Thoracic aorta (tissue), 2 donors: ENCODE results near the gene FERMT3. TPM values are rescaled to one million over a fixed set of nuclear protein-coding genes. Genes with fewer than 3 reads are reported as not detected.

Source experiments
- ATAC-seq: fragments of 150-250 bp; one replicate; pipeline ENCODE4 v1.8.0; 2017; ENCODE audit warnings: low read depth; ENCODE audit not compliant: insufficient number of reproducible peaks, low FRiP score
- DNase-seq: peaks from one replicate; pipeline ENCODE4 v3.0.0-alpha.2; 2020; ENCODE audit warnings: low spot score
- H3K27ac ChIP-seq, 2 donors: fragments of 200-600 bp; sonication (generic); 1 replicate in 1 of 2; 2 replicates in 1 of 2; pipeline ENCODE4 v1.5.1; 2016; ENCODE audit warnings: mild to moderate bottlenecking in 2 of 2, moderate library complexity in 2 of 2
- H3K27me3 ChIP-seq: fragments of 200-600 bp; sonication (generic); replicated peaks from 2 replicates; pipeline ENCODE4 v1.6.0; 2016; ENCODE audit warnings: mild to moderate bottlenecking; ENCODE audit not compliant: insufficient read depth
- H3K36me3 ChIP-seq: fragments of 200-600 bp; sonication (generic); one replicate; pipeline ENCODE4 v1.5.1; 2016
- H3K4me1 ChIP-seq, 2 donors: fragments of 200-600 bp; sonication (generic); 1 replicate in 1 of 2; 2 replicates in 1 of 2; pipeline versions ENCODE4 v1.5.1 to v1.6.0; 2016; ENCODE audit warnings: low read depth in 2 of 2, mild to moderate bottlenecking in 1 of 2; ENCODE audit not compliant: control insufficient read depth in 1 of 2
- H3K4me3 ChIP-seq: fragments of 200-600 bp; sonication (generic); 2 replicates; pipeline ENCODE4 v1.5.1; 2016; ENCODE audit warnings: mild to moderate bottlenecking
- H3K9me3 ChIP-seq: fragments of 200-600 bp; sonication (generic); 2 replicates; pipeline ENCODE4 v1.5.1; 2016
- CTCF ChIP-seq: fragments of 200-600 bp; sonication (generic); IDR thresholded peaks from one replicate; pipeline ENCODE4 v1.5.1; 2019; ENCODE audit warnings: antibody characterized with exemption
- total RNA-seq, 2 donors: library from RNA; depleted of rRNA; stranded (reverse); fragments of >200 nt; gene quantifications; one replicate each; pipeline versions ENCODE4 v1.1.0 to v1.2.3, GENCODE V29; 2016

FERMT3 gene
- total RNA-seq, 2 donors from 2014 or later: 47.2 to 66.6 TPM

GRCh38 chr11:64216879-64217278 is 10.4 kb downstream of the FERMT3 start:
- H3K27ac ChIP-seq: no peak overlapping the region
- peaks cover 3% of the 10 kb centered on the region for H3K36me3 ChIP-seq
- H3K4me1 ChIP-seq: no peaks in the 10 kb centered on the region
- DNase-seq (no peak), ATAC-seq (no peak)
- H3K4me3 ChIP-seq: no peak overlapping the region
- H3K9me3 ChIP-seq: no peaks in the 10 kb centered on the region
- H3K27me3 ChIP-seq: no peaks in the 10 kb centered on the region
- no peak for TF ChIP-seq CTCF

- Histone ChIP-seq H3K27ac (no peak overlapping the region), H3K4me3 (no peak overlapping the region), H3K27me3 (no peaks in the 10 kb centered on the region), H3K36me3 (peaks cover 3% of the 10 kb centered on the region), H3K4me1 (no peaks in the 10 kb centered on the region), H3K9me3 (no peaks in the 10 kb centered on the region)
- ATAC-seq (no peak), DNase-seq (no peak)
- no peak for TF ChIP-seq CTCF
Measured at GRCh38 chr11:64218628-64219353, 12.3 kb downstream of the FERMT3 start.

GRCh38 chr11:64219354-64219684 is 12.8 kb downstream of the FERMT3 start:
- H3K36me3 ChIP-seq: peaks cover 3% of the 10 kb centered on the region
- DNase-seq (no peak), ATAC-seq (no peak)
- no peak overlapping the region for H3K4me3 ChIP-seq
- H3K4me1 ChIP-seq: no peaks in the 10 kb centered on the region
- no peak overlapping the region for H3K27ac ChIP-seq
- H3K27me3 ChIP-seq: no peaks in the 10 kb centered on the region
- no peaks in the 10 kb centered on the region for H3K9me3 ChIP-seq
- TF ChIP-seq CTCF: no peak

- Histone ChIP-seq H3K27me3 (no peaks in the 10 kb centered on the region), H3K4me1 (peaks cover 0 to 2% of the 10 kb centered on the region in 2 donors), H3K27ac (no peak overlapping the region), H3K9me3 (no peaks in the 10 kb centered on the region), H3K36me3 (peaks cover 3% of the 10 kb centered on the region), H3K4me3 (no peak overlapping the region)
- ATAC-seq: no peak
- no peak for DNase-seq
- no peak for TF ChIP-seq CTCF
Measured at GRCh38 chr11:64219755-64220154, 13.2 kb downstream of the FERMT3 start.

- no peaks in the 10 kb centered on the region for H3K9me3 ChIP-seq
- no peak overlapping the region for H3K4me3 ChIP-seq
- H3K27ac ChIP-seq: no peak overlapping the region
- no peaks in the 10 kb centered on the region for H3K27me3 ChIP-seq
- no peak for TF ChIP-seq CTCF
- peaks cover 0 to 7% of the 10 kb centered on the region in 2 donors for H3K4me1 ChIP-seq
- ATAC-seq (no peak), DNase-seq (no peak)
- peaks cover 3% of the 10 kb centered on the region for H3K36me3 ChIP-seq
Measured at GRCh38 chr11:64220271-64220670, 13.8 kb downstream of the FERMT3 start.
